B cell (primary cell): ENCODE measurements around the gene NRP1. TPM values are rescaled to one million over a fixed set of nuclear protein-coding genes. Genes with fewer than 3 reads are reported as not detected.

Source experiments
- ATAC-seq: fragments of 200-7000 bp; cut with Tn5 transposase; one replicate; pipeline ENCODE4 v1.10.0; 2021; ENCODE audit warnings: low read depth, mild to moderate bottlenecking, moderate number of reproducible peaks, moderate library complexity
- CTCF ChIA-PET: fragments of 350-600 bp; sonication (Branson Sonifier 250); formaldehyde crosslinking; loops from one replicate; lab custom pipeline; 2021; ENCODE audit warnings: antibody characterized with exemption, inconsistent platforms; lab: Charles Lee
- POLR2A ChIA-PET: fragments of 350-600 bp; sonication (Branson Sonifier 250); formaldehyde crosslinking; loops from one replicate; lab custom pipeline; 2021; ENCODE audit warnings: antibody characterized with exemption; lab: Charles Lee
- DNase-seq: peaks from one replicate; pipeline ENCODE4 v3.0.0; 2013
- H2AFZ ChIP-seq: 2 replicates; pipeline ENCODE4 v1.6.1; 2012; ENCODE audit warnings: mild to moderate bottlenecking, low read depth, low read length; ENCODE audit not compliant: insufficient read depth, poor library complexity, severe bottlenecking
- H3K27ac ChIP-seq, 2 donors: 1 replicate in 1 of 2; 2 replicates in 1 of 2; pipeline ENCODE4 v1.5.1; 2012 to 2013; ENCODE audit warnings: low read length in 2 of 2, mild to moderate bottlenecking in 2 of 2, moderate library complexity in 1 of 2
- H3K27me3 ChIP-seq, 4 experiments: fragments of 200-600 bp in 1 of 4; sonication (generic) in 1 of 4; replicated peaks in 1 of 4; 1 replicate in 2 of 4; 2 replicates in 2 of 4; pipeline versions ENCODE4 v1.6.1 to v1.7.0; 2013 to 2016; ENCODE audit warnings: low read length in 3 of 4, mild to moderate bottlenecking in 2 of 4, mixed read lengths in 1 of 4, moderate library complexity in 1 of 4; ENCODE audit not compliant: insufficient read depth in 4 of 4, control insufficient read depth in 3 of 4; ENCODE audit errors: control extremely low read depth in 1 of 4
- H3K36me3 ChIP-seq, 2 experiments: replicated peaks in 1 of 2; 1 replicate in 1 of 2; 2 replicates in 1 of 2; pipeline versions ENCODE4 v1.6.1 to v1.7.1; 2013; ENCODE audit warnings: low read length in 1 of 2; ENCODE audit not compliant: insufficient read depth in 2 of 2, control insufficient read depth in 1 of 2; ENCODE audit errors: control extremely low read depth in 1 of 2, extremely low read depth in 1 of 2
- H3K4me1 ChIP-seq, 2 donors: fragments of 200-600 bp in 1 of 2; sonication (generic) in 1 of 2; 1 replicate in 1 of 2; 2 replicates in 1 of 2; pipeline versions ENCODE4 v1.5.1 to v1.6.1; 2013 to 2017; ENCODE audit warnings: low read length in 2 of 2; ENCODE audit not compliant: control insufficient read depth in 2 of 2, insufficient read depth in 2 of 2
- H3K4me2 ChIP-seq: replicated peaks from 2 replicates; pipeline ENCODE3; 2012; ENCODE audit warnings: mild to moderate bottlenecking, low read depth, low read length; ENCODE audit not compliant: poor library complexity, severe bottlenecking
- H3K4me3 ChIP-seq, 5 experiments: fragments of 200-600 bp in 1 of 5; sonication (generic) in 1 of 5; 1 replicate in 3 of 5; 2 replicates in 2 of 5; pipeline versions ENCODE4 v1.5.1 to v1.7.0; 2011 to 2016; ENCODE audit warnings: low read length in 4 of 5, mild to moderate bottlenecking in 4 of 5, low read depth in 2 of 5, control low read depth in 1 of 5, moderate library complexity in 1 of 5; ENCODE audit not compliant: insufficient read depth in 1 of 5; ENCODE audit errors: control extremely low read depth in 1 of 5, extremely low read depth in 1 of 5
- H3K79me2 ChIP-seq: fragments of 200-600 bp; sonication (generic); one replicate; pipeline ENCODE4 v1.6.0; 2016; ENCODE audit warnings: low read length; ENCODE audit not compliant: control insufficient read depth, insufficient read depth
- H3K9ac ChIP-seq: fragments of 200-600 bp; sonication (generic); 2 replicates; pipeline ENCODE4 v1.6.1; 2017; ENCODE audit warnings: mild to moderate bottlenecking, low read length, moderate library complexity
- H3K9me3 ChIP-seq, 3 donors: one replicate each; pipeline versions ENCODE4 v1.6.1 to v1.7.1; 2013; ENCODE audit warnings: low read length in 2 of 3; ENCODE audit not compliant: control insufficient read depth in 2 of 3, insufficient read depth in 1 of 3; ENCODE audit errors: control extremely low read depth in 1 of 3
- H4K20me1 ChIP-seq: 2 replicates; pipeline ENCODE4 v1.6.0; 2012; ENCODE audit warnings: mild to moderate bottlenecking, low read length; ENCODE audit not compliant: insufficient read depth, control insufficient read depth, poor library complexity, severe bottlenecking
- H3K27ac Mint-ChIP-seq: one replicate; pipeline ENCODE4 v1.8.0; 2021; ENCODE audit warnings: mixed read lengths
- H3K27me3 Mint-ChIP-seq: one replicate; pipeline ENCODE4 v1.8.0; 2021; ENCODE audit warnings: mixed read lengths
- H3K4me1 Mint-ChIP-seq: one replicate; pipeline ENCODE4 v1.8.0; 2021; ENCODE audit warnings: mixed read lengths
- H3K4me3 Mint-ChIP-seq: one replicate; pipeline ENCODE4 v1.8.0; 2021; ENCODE audit warnings: mixed read lengths
- H3K9me3 Mint-ChIP-seq: one replicate; pipeline ENCODE4 v1.8.0; 2022; ENCODE audit warnings: mixed read lengths; ENCODE audit not compliant: insufficient read depth
- EZH2 ChIP-seq: IDR thresholded peaks from 2 replicates; pipeline ENCODE4 v1.6.1; 2012; ENCODE audit warnings: borderline replicate concordance, low read depth, mild to moderate bottlenecking, moderate library complexity, low read length; ENCODE audit not compliant: insufficient read depth, poor library complexity, severe bottlenecking
- WGBS: methylation state at CpG from one replicate; pipeline ENCODE4 v1.1.5; 2013; ENCODE audit warnings: missing lambda C conversion rate; ENCODE audit not compliant: insufficient coverage; 5-methylcytosine and 5-hydroxymethylcytosine counted together
- intact Hi-C: fragments of 100-400 bp; cut with micrococcal nuclease; formaldehyde crosslinking; loops from one replicate; pipeline ENCODE4 v1.10.0; 2022
- polyA plus RNA-seq: library from polyadenylated mRNA; depleted of rRNA; stranded (reverse); fragments of >200 nt; gene quantifications from 2 replicates; pipeline ENCODE4 v1.2.3, GENCODE V29; 2012
- total RNA-seq, 2 donors: library from RNA; stranded (reverse); fragments of 120-200 nt in 1 of 2; gene quantifications; 1 replicate in 1 of 2; 2 replicates in 1 of 2; pipeline versions ENCODE4 v1.2.3 to v1.2.4, GENCODE V29; 2013 to 2022
- TF ChIP-seq, protein P1 (sequence below): fragments of 200-600 bp; IDR thresholded peaks from one replicate; pipeline ENCODE4 v1.8.0; 2022; ENCODE audit warnings: antibody characterized with exemption, mild to moderate bottlenecking

NRP1 gene
- total and polyA plus RNA-seq, 2 donors (not counting 1 experiment from before 2014, with no cell fraction given): 0.34 TPM; not detected in 1

DNA sequence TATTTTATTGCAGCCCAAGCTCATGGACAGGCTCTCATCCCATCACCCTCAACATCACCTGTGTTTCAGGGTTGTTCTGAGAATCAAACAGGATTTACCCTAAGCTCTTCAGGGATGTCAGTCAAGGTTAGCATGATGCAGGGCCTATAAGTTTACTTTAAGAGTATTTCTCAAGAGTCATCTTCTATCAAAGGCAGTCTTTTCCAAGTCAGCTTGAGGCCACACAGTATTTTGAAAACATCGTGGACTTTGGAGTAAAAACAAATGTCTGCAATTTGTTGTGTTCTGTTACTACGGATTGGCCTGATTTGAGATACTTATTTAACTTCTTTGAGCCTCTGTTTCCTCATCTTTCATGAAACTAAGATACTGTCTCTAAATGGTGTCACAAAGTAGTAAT lies 42.0 kb upstream of the NRP1 start:
- Mint-ChIP-seq H3K27ac (no peak overlapping the region), H3K9me3 (no peaks in the 10 kb centered on the region), H3K4me1 (no peaks in the 10 kb centered on the region), H3K4me3 (no peak overlapping the region), H3K27me3 (no peaks in the 10 kb centered on the region)
- ChIA-PET CTCF (no interaction called here), POLR2A (no interaction called here)
- Histone ChIP-seq H3K27ac (no peak overlapping the region), H3K4me3 (no peak overlapping the region), H4K20me1 (no peaks in the 10 kb centered on the region), H3K36me3 (no peaks in the 10 kb centered on the region), H2AFZ (no peak overlapping the region), H3K9ac (no peak overlapping the region), H3K4me2 (no peak overlapping the region), H3K27me3 (no peaks in the 10 kb centered on the region), H3K4me1 (no peaks in the 10 kb centered on the region), H3K9me3 (peaks cover 0 to 5% (median 0%) of the 10 kb centered on the region in 3 donors), H3K79me2 (no peaks in the 10 kb centered on the region)
- no peak for ATAC-seq
- TF ChIP-seq, protein P1, sequence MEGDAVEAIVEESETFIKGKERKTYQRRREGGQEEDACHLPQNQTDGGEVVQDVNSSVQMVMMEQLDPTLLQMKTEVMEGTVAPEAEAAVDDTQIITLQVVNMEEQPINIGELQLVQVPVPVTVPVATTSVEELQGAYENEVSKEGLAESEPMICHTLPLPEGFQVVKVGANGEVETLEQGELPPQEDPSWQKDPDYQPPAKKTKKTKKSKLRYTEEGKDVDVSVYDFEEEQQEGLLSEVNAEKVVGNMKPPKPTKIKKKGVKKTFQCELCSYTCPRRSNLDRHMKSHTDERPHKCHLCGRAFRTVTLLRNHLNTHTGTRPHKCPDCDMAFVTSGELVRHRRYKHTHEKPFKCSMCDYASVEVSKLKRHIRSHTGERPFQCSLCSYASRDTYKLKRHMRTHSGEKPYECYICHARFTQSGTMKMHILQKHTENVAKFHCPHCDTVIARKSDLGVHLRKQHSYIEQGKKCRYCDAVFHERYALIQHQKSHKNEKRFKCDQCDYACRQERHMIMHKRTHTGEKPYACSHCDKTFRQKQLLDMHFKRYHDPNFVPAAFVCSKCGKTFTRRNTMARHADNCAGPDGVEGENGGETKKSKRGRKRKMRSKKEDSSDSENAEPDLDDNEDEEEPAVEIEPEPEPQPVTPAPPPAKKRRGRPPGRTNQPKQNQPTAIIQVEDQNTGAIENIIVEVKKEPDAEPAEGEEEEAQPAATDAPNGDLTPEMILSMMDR: no peak
- TF ChIP-seq EZH2: no peak
- DNase-seq: no peak
- WGBS: no CpG with 5 or more reads among the region's 2 CpGs
- intact Hi-C loops: no loop called here

DNA sequence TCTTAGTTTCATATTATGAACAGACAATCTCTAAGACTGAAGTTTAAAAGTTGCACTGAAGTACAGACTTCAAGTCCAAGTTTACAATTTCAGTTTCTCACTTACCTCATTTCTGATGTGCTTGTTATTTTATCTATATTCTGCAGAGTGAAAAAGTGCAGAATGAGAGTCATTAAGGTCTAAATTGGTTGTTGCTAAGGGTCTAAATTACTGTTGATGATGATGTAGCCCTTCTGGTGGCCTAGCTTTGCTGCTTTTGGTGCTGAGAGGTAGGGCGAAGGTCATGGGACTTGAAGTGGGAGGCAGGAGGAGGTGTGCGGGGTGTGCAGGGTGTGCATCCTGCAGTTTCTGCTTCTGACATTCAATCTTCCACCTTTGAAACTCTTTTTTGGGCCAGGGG lies 38.8 kb upstream of the NRP1 start:
- no peak overlapping the region for H3K9ac ChIP-seq
- DNase-seq (no peak), ATAC-seq (no peak)
- H3K27ac ChIP-seq: no peak overlapping the region
- no peaks in the 10 kb centered on the region for H3K79me2 ChIP-seq
- ChIA-PET POLR2A (no interaction called here), CTCF (no interaction called here)
- H3K4me2 ChIP-seq: no peak overlapping the region
- H3K27me3 ChIP-seq: no peaks in the 10 kb centered on the region
- H2AFZ ChIP-seq: no peak overlapping the region
- H3K4me1 ChIP-seq: no peaks in the 10 kb centered on the region
- H4K20me1 ChIP-seq: no peaks in the 10 kb centered on the region
- Mint-ChIP-seq H3K27ac (no peak overlapping the region), H3K4me3 (no peak overlapping the region), H3K4me1 (no peaks in the 10 kb centered on the region), H3K9me3 (no peaks in the 10 kb centered on the region), H3K27me3 (no peaks in the 10 kb centered on the region)
- no peak overlapping the region for H3K4me3 ChIP-seq
- H3K9me3 ChIP-seq: peaks cover 0 to 5% (median 0%) of the 10 kb centered on the region in 3 donors
- H3K36me3 ChIP-seq: no peaks in the 10 kb centered on the region
- WGBS: 100% methylated on average over 1 of the region's 2 CpGs
- intact Hi-C loops: no loop called here
- TF ChIP-seq, protein P1: no peak
- TF ChIP-seq EZH2: no peak
